Heart left ventricle (tissue), 16 donors: ENCODE measurements around the gene ASAP3. TPM values are rescaled to one million over a fixed set of nuclear protein-coding genes. Genes with fewer than 3 reads are reported as not detected.

ENCODE experiments used
- ATAC-seq, 4 donors: fragments of 200-7000 bp; cut with Tn5 transposase; one replicate each; pipeline ENCODE4 v1.9.1; 2020 to 2022; ENCODE audit warnings: moderate library complexity in 4 of 4, mild to moderate bottlenecking in 3 of 4, moderate number of reproducible peaks in 1 of 4
- DNase-seq, 5 donors: peaks; one replicate each; pipeline ENCODE4 v3.0.0-alpha.2; 2020
- H3K27ac ChIP-seq, 12 donors: fragments of 200-600 bp; sonication (generic) in 4 of 12; one replicate each; pipeline versions ENCODE4 v1.5.0 to v1.8.0; 2016 to 2022; ENCODE audit warnings: mild to moderate bottlenecking in 2 of 12
- H3K27me3 ChIP-seq, 9 donors: fragments of 200-600 bp; sonication (generic) in 2 of 9; one replicate each; pipeline versions ENCODE4 v1.5.1 to v1.8.0; 2016 to 2022; ENCODE audit warnings: mild to moderate bottlenecking in 3 of 9
- H3K36me3 ChIP-seq, 9 donors: fragments of 200-600 bp; sonication (generic) in 2 of 9; one replicate each; pipeline versions ENCODE4 v1.5.0 to v1.8.0; 2018 to 2022; ENCODE audit warnings: mild to moderate bottlenecking in 2 of 9
- H3K4me1 ChIP-seq, 12 donors: fragments of 200-600 bp; sonication (generic) in 4 of 12; one replicate each; pipeline versions ENCODE4 v1.5.0 to v1.8.0; 2016 to 2022; ENCODE audit warnings: mild to moderate bottlenecking in 3 of 12
- H3K4me3 ChIP-seq, 12 donors: fragments of 200-600 bp; sonication (generic) in 4 of 12; one replicate each; pipeline versions ENCODE4 v1.5.0 to v1.8.0; 2017 to 2022; ENCODE audit warnings: mild to moderate bottlenecking in 9 of 12, moderate library complexity in 4 of 12
- H3K9me3 ChIP-seq, 12 donors: fragments of 200-600 bp; sonication (generic) in 4 of 12; one replicate each; pipeline versions ENCODE4 v1.5.0 to v1.8.0; 2016 to 2022; ENCODE audit warnings: mild to moderate bottlenecking in 1 of 12
- CTCF ChIP-seq, 12 donors: fragments of 200-600 bp; sonication (generic) in 4 of 12; IDR thresholded peaks; one replicate each; pipeline versions ENCODE4 v1.5.0 to v1.8.0; 2018 to 2022; ENCODE audit warnings: antibody characterized with exemption in 12 of 12, mild to moderate bottlenecking in 5 of 12
- POLR2A ChIP-seq, 2 donors: fragments of 450-650 bp; IDR thresholded peaks; one replicate each; pipeline ENCODE4 v1.6.1; 2017; ENCODE audit warnings: antibody characterized with exemption in 2 of 2, mild to moderate bottlenecking in 2 of 2, moderate library complexity in 2 of 2
- WGBS, 4 donors: extraction: QIAGEN DNeasy Blood & Tissue Kit in 2 of 4; methylation state at CpG; one replicate each; pipeline versions ENCODE4 v1.1.5 to v1.1.7; 2013 to 2018; 5-methylcytosine and 5-hydroxymethylcytosine counted together
- intact Hi-C, 10 donors: fragments of 100-400 bp; cut with DNase I; formaldehyde crosslinking; loops; one replicate each; pipeline versions ENCODE4 v1.11.1 to v1.14.2; 2022
- polyA plus RNA-seq, 2 donors: library from polyadenylated mRNA; stranded (reverse); fragments of 200-250 nt; gene quantifications; one replicate each; pipeline ENCODE4 v1.2.3, GENCODE V29; 2013
- total RNA-seq, 9 donors: library from RNA; depleted of rRNA in 2 of 9; stranded (reverse); fragments of >200 nt in 2 of 9; fragmentation: NEBNext Ultra II Directional in 3 of 9; extraction: Animal tissue kit (Norgen Biotek cat#: 25700) in 3 of 9; gene quantifications; one replicate each; pipeline versions ENCODE4 v1.1.0 to v1.2.4, GENCODE V29; 2016 to 2023
- donor health status: ischemic (EF 13 %, LVEDD 7.1; RV severe dilation, severe dysfunction).
- donor health status: healthy with polysubstance abuse.
- donor health status: DM: no; HTN: yes; CAD: no.
- donor health status: DM: no; HTN: no; CAD: no.
- donor health status: ischemic (EF 25% LVEDD 6.9; RV normal size, moderate dysfunction).
- donor health status: ischemic (EF 25% LVEDD 5.7; RV mildly dilated, moderate dysfunction).
- donor health status: healthy.
- donor health status: DM: yes; HTN: yes; CAD: no.
- donor health status: ischemic (EF 35%, LVEDD 5.7; RV mildly dilated, moderate dysfunction).
- donor health status: nonischemic (EF 11% LVEDD 7.7; RV severe dilation, severe dysfunction).
- donor health status: DM: yes; HTN: yes; CAD: no.
- donor health status: PGD.
- donor health status: ischemic (EF 29% LVEDD 5.4; RV normal size, mild dysfunction).
- donor health status: nonischemic (EF 23%, LVEDD 6.1; RV moderate dilation, normal function).

Gene ASAP3
- total and polyA plus RNA-seq, 11 donors: 22.4 to 86.1 (median 35.8) TPM

- Histone ChIP-seq H3K4me1 (peaks cover 5 to 59% (median 34%) of the 10 kb centered on the region in 12 donors), H3K27me3 (no peaks in the 10 kb centered on the region), H3K36me3 (peaks cover 0 to 13% (median 0%) of the 10 kb centered on the region in 9 donors), H3K27ac (peak overlapping the region in 10 of 12 donors; percentile 0 to 76 (median 34)), H3K9me3 (peaks cover 0 to 4% (median 0%) of the 10 kb centered on the region in 12 donors), H3K4me3 (no peak overlapping the region)
- TF ChIP-seq CTCF (IDR thresholded peaks at IDR 0.05) (no peak), POLR2A (IDR thresholded peaks at IDR 0.05) (no peak)
- WGBS, 4 donors: 75 to 87% (median 85%) methylated on average over 5 of the region's 5 CpGs
- DNase-seq: no peak
- intact Hi-C loops: loop anchor here in 8 of 10 donors (2.0 to 10.0 kb wide), 6 partner anchors 33 to 176 kb away; partner anchors contain the start of genes HNRNPR (in 5 of the 8) and ZNF436 (in 4 of the 8)
- ATAC-seq: peak in 1 of 4 donors; percentile 10
Measured at GRCh38 chr1:23400324-23401114, 83.5 kb downstream of the ASAP3 start.

GRCh38 chr1:23399229-23399628, 84.8 kb downstream of the ASAP3 start:
- ATAC-seq (no peak), DNase-seq (no peak)
- intact Hi-C loops: no loop called here
- H3K4me1 ChIP-seq: peaks cover 9 to 62% (median 41%) of the 10 kb centered on the region in 12 donors
- no peak overlapping the region for H3K27ac ChIP-seq
- 91 to 100% (median 99%) methylated on average over 1 of the region's 1 CpG for WGBS, 4 donors
- TF ChIP-seq POLR2A (IDR thresholded peaks at IDR 0.05) (no peak), CTCF (IDR thresholded peaks at IDR 0.05) (no peak)
- H3K4me3 ChIP-seq: no peak overlapping the region
- peaks cover 0 to 13% (median 0%) of the 10 kb centered on the region in 9 donors for H3K36me3 ChIP-seq
- H3K27me3 ChIP-seq: no peaks in the 10 kb centered on the region
- H3K9me3 ChIP-seq: peaks cover 0 to 4% (median 0%) of the 10 kb centered on the region in 12 donors

- intact Hi-C loops: no loop called here
- TF ChIP-seq CTCF (IDR thresholded peaks at IDR 0.05): no peak
- TF ChIP-seq POLR2A (IDR thresholded peaks at IDR 0.05): no peak
- ATAC-seq (no peak), DNase-seq (no peak)
- Histone ChIP-seq H3K27me3 (no peaks in the 10 kb centered on the region), H3K27ac (no peak overlapping the region), H3K4me3 (no peak overlapping the region), H3K4me1 (peaks cover 4 to 57% (median 34%) of the 10 kb centered on the region in 12 donors), H3K36me3 (peaks cover 0 to 13% (median 0%) of the 10 kb centered on the region in 9 donors), H3K9me3 (peaks cover 0 to 4% (median 0%) of the 10 kb centered on the region in 12 donors)
- WGBS, 4 donors: 71 to 83% (median 78%) methylated on average over 7 of the region's 7 CpGs
Measured at GRCh38 chr1:23397908-23398307, 86.1 kb downstream of the ASAP3 start.

- intact Hi-C loops: no loop called here
- Histone ChIP-seq H3K27ac (no peak overlapping the region), H3K4me1 (peaks cover 4 to 44% (median 29%) of the 10 kb centered on the region in 12 donors)
Measured at GRCh38 chr1:23396380-23396779, 87.6 kb downstream of the ASAP3 start.

More at GRCh38 chr1:23396380-23396779, 87.6 kb downstream of the ASAP3 start:
- ATAC-seq (no peak), DNase-seq (no peak)
- H3K4me3 ChIP-seq: no peak overlapping the region
- WGBS, 4 donors: 95 to 100% (median 96%) methylated on average over 2 of the region's 2 CpGs
- peaks cover 0 to 4% (median 0%) of the 10 kb centered on the region in 12 donors for H3K9me3 ChIP-seq
- H3K36me3 ChIP-seq: peaks cover 0 to 13% (median 0%) of the 10 kb centered on the region in 9 donors
- TF ChIP-seq POLR2A (IDR thresholded peaks at IDR 0.05) (no peak), CTCF (IDR thresholded peaks at IDR 0.05) (no peak)
- no peaks in the 10 kb centered on the region for H3K27me3 ChIP-seq
